Stimulated activated CD4-positive, alpha-beta T cell treated with anti-CD3 and anti-CD28 coated beads, Interleukin-4, amount 100 ng/mL, for 4 hours (primary cell): Measurements from ENCODE around the gene ACTN2.

Source experiments
- DNase-seq, 2 experiments: peaks; one replicate each; pipeline ENCODE4 v3.0.0-alpha.2; 2020

Gene ACTN2

DNA sequence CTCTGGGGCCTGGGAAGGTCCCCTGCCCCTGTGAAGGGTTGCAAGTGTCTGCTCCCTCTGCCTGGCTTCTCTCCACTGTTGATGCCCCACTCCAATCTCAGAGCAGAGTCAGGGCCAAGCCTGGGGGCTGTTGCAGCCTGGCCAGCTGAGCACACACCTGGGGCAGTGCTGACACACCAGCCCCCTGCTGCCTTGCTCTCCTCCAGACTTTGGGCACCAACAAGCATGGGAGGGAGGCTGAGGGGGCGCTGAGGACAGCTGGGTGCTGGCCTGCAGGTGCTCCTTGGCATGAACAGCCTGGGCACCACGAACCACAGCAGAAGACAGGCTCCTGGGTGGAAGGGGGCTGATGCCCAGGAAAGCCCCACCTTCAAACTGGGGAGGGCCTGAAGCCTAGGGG, 99.2 kb downstream of the ACTN2 start:
- DNase-seq = no peak

DNA sequence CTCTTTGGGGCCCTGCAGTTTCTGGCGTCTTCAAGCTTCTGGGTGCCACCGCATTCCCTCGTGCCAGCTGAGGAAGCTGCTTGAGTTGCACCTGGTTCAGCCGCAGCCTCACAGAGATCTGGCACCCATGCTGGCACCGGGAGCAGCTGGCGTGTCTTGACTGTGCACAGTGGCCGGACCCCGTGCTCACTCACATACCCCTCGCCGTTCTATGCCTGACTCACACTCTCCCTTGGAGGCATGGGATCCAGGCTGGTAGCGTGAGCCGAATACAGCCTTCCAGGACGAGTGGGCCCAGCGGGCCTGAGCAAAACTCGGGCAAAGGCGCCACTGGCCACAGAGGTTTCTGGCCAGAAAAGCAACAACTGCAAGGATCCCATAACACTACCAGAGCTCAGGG, 100.2 kb downstream of the ACTN2 start:
- DNase-seq = no peak

- no peak for DNase-seq
Measured at GRCh38 chr1:236794585-236795034, 108.3 kb downstream of the ACTN2 start.

DNA sequence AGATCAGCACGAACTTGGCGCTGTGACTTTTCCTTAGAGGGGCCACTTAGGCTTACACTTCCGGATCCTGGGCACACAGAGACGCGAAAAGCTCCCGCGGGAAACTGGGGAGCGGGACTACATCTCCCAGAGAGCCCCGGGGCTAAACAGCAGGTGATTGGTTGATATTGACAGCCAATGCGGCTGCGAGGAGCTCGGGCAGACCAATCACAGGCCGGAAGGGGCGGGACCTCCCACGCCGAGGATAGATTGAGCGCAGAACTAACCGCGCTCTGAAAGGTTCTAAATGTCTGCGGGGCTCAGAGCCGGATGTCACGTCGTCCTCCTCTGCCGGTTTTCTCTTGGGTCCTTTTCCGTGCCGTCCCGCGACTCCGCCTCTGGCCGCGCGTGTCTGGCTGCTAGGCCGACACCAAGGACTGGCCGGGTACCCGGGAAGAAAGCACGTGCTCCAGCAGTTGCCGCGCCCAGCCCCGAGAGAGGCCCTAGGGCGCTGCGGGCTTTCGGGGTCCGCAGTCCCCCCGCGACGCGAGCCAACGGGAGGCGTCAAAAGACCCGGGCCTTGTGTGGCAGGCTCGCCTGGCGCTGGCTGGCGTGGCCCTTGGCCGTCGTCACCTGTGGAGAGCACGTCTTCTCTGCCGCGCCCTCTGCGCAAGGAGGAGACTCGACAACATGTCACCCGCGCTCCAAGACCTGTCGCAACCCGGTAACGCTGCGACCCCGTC, 108.9 kb downstream of the ACTN2 start, which contains the start of gene MTR:
Gene MTR, plus strand, starts transcription at position 258 of the 722 bp plus-strand sequence. Its CDS starts 412 bp downstream, at position 670.
- peak; percentile 92 to 95 for DNase-seq

DNA sequence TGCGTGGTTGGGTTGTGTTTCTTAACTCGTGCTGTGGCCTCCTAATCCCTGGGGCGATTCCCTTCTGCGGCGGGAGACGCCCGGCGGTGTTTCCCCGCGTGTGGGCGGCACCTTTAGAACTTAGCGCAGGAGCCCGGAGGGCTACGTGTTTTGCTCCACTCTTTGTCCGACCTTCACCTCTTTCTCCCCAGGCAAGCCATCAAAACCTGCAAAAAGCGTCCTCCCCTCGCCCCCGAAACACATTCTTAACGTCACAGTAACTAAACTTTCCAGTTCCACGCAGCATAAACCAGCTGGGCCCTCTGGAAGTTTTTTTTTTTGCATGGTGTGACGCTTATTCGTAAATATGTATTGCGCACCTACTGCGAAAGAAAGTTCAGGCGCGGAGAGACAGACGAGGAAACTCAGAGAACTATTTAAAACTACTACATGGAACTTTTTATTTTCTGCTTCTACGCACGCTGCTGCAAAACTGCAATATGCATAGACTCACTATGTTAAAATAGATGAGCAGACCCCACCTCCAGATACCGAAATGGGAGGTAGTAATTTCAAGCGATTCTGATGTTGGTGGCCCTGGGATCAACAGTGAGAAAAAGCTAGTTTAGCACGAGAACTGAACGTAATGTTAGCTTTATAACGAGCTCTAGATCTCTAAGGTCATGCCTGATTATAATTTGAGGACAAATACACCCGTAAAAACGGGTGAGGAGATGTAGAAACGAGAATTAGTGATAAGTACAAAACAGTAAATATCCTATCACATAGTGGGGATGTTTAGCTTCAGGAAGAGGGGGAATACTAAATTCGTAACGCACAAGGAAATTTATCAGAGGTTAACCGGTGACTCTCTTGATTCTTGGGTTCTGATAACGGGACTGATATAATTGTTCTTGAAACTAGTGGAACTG, 109.7 kb downstream of the ACTN2 start:
- peak; percentile 66 to 67 for DNase-seq

- DNase-seq = no peak
Measured at GRCh38 chr1:236799001-236799400, 112.7 kb downstream of the ACTN2 start.

GRCh38 chr1:236800002-236800620, 113.8 kb downstream of the ACTN2 start:
- DNase-seq = no peak

GRCh38 chr1:236800623-236801022, 114.3 kb downstream of the ACTN2 start:
- no peak for DNase-seq

DNA sequence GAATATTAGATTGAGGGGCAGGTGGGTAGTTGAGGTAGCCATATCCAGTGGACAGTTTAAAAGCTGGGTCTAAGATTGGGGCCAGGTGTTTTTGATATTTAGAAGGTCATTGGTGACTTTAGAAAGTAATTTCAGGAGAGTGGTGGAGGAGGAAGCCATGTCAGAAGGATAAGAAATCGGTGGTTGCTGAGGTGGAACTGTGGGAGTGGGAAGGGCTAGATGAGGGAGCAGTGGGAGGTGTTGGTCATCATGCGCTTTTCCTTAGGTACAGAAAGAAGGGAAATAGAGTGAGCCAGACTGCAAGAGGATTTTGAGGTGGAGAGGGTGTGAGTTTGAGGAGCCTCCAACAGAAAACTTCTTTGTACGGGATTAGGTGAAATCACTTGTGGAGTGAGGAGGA, 116.0 kb downstream of the ACTN2 start:
- DNase-seq = no peak

GRCh38 chr1:236806634-236807033, 120.3 kb downstream of the ACTN2 start:
- no peak for DNase-seq

DNA sequence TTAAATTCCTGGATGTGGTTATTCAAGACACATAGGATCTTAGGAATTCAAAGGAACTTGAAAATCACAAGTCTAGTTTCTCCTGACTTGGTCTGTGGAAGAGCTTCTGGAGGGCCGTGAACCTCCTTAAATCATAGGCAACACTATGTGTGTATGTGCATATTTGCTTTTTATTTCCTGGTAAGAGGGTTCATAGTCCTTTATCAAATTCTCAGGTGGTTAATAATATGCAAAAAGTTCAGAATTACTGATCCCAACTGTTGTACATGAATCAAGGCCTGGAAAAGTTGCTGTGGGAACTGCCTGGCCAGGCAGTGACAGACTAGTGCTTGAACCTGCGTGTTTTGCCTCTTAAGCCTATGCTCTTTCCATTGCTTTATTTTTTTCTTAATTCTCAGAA, 121.7 kb downstream of the ACTN2 start:
- DNase-seq = no peak

DNA sequence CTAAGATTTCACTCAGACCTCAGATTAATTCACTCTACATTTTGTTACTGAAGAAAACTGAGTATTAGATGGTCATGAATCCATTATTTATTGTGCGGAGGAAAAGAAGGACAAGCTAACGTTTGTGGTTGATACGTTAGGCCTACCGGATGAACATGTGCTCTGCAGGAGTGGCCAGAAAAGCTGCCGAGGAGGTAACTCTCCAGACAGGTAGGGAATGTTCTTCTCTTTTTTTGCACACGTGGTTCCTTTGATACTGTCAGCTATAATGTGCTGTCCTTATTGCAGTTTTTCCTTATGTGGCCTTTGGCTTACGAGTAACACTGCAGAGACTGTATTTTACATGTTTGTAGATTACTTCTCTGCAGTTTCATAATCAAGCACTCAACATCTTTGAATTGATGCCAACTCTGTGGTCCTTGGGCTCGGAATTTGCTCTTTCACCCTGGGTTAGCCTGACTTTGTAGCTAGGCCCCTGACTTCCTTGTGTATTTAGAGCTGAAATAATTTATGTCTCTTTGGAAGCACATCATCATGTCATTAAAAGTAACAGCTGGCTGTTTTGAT, 122.3 kb downstream of the ACTN2 start:
- no peak for DNase-seq

GRCh38 chr1:236809148-236809547, 122.8 kb downstream of the ACTN2 start:
- DNase-seq = no peak

DNA sequence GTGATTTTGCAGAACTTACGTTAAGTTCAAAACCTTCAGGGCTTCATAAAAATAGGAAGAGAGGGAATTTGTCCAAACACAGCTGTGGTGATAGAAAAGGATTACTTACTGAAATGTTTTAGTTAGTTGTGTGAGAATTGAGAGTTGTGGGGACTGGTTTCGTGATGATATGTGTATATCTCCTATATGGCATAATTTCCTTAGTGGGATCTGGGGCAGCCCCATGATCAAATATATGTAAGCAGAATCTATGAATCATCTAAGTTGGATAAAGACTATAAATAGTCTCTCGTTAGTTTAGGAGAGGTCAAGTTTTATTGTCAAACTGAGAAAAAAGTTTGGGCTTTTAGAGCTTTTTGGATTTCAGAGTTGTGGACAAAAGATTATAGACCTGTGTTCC, 123.7 kb downstream of the ACTN2 start:
- no peak for DNase-seq

- DNase-seq = no peak
Measured at GRCh38 chr1:236812334-236813030, 126.2 kb downstream of the ACTN2 start.
